HG02588 (cell line): ENCODE results near the gene SORCS1.

Source experiments
- ATAC-seq: cut with Tn5 transposase; IDR thresholded peaks from one replicate; pipeline ENCODE4 v1.9.1; 2021; ENCODE audit warnings: mild to moderate bottlenecking, moderate library complexity; ENCODE audit not compliant: unreplicated experiment

The SORCS1 gene

DNA sequence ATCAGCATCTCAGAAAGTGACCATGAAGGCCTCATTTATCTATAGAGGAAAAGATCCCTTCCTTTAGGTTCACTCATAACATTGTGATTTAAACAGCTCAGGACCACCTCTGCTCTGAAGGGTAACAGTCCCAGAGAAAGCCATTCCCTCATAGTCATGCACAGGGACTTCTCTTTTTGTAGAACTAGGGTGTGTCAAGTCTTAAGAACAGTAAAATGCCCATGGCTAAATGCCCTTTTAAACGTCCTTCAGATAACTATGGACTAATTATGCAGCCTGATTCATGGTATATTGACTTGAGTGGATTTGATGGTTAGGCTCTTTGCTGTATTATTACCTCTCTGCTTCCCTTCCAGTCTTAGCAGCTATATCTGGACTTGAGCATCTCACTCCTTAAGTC lies 337.8 kb downstream of the SORCS1 start:
- no peak for ATAC-seq

DNA sequence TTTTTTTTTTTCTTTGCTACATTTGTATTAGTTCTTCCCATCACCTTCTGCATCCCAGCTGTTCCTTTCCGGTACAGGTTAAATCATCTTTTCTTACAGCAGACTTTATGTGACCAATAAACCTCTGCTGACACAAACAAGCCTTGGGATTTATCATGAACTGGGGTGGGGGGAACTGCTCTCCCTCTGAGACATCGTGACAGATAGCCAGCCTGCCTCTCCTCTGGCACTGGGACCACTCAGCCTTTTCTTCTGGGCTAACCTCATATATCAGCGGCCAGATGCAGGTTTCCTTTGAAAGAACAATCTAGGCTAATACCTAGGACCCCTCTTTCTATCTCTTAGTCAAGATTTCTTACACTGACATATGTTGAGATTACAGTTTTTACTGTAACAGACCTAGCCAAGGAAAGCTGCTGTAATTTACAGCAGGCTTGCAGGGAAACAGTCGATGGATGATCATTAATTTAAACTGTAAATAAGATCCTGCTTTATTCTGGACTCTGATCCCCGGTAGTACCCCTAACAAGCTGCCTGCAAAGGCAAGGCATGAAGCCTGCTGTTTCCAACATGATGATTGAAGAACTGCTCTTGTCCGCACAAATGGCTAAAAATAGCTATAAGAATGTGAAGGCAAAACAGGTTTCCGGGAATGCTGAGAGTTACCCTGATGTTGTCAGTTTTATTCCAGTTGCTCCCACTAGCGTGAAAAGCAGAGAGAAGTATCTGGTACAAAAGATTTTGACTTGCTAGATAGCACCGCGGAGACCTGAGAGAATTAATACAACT lies 338.7 kb downstream of the SORCS1 start:
- ATAC-seq = no peak

DNA sequence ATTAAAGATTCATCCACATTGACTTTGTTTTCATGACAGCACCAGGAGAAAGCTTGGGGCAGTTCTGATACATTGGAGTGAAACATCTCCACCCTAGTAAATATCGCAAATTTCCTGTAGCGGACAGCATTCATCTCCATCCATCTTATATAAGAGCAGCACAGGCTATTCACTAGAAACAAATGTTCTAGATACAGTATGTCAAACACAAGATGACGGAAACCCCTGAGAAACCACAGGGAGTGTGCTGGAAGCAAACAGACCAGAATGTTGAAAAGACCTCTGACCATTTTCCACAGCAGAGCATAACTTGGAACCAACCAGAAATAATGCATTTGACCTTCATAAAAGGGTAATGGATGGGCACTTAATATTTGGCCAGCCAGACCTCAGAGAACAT lies 343.9 kb downstream of the SORCS1 start:
- ATAC-seq = no peak

DNA sequence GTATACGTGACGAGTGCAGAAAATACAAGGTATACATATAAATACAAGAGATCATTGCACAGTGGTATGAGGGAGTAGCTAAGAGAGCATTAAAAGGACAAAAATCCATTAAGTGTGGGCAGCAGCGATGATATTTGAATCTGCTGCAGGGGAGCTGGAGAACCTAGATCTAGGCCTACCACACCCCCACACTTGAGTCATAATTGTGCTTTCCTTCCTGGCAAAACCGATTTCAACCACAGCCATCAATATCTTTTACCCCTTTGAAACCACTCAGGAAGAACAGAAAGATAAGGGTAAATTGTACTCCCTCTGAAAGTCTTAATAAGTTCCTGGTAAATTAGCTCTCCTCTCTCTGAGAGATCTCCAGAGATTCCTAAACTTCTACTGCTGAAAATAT lies 345.0 kb downstream of the SORCS1 start:
- ATAC-seq = no peak

DNA sequence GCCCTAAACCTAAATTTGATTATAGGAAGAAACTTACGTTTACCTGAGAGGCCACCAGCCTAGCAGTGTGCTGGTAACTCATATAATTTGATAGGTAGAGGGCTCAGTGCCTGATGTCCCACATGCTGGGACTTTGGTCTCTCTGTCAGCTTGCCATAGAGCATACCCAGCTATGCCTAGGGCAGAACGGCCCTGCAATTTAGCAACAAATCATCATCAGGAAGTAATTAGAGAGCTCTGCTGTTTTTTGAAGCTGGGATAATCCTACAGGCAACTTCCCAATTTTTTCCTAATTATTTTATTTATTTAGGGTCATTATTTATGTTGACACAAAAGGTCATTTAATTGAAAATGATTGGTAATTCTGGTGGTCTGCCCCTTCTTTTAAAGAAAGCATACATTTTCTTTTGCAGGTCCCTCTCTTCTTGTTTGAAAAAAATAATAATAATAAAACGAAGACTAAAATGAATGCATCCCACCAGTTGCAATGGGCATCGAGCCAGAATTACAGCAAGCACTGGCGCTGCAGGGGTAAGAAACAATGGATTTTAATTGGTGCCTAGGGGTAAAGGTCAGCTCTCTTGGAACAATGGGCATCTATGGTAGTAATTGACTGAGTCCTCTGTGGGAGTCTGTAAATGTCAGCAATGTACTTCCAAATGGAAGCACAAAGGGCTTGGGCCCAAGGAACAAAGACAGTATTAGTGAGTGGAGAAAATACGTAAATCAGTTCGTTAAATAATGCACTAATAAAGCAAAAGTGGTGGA lies 348.0 kb downstream of the SORCS1 start:
- no peak for ATAC-seq

DNA sequence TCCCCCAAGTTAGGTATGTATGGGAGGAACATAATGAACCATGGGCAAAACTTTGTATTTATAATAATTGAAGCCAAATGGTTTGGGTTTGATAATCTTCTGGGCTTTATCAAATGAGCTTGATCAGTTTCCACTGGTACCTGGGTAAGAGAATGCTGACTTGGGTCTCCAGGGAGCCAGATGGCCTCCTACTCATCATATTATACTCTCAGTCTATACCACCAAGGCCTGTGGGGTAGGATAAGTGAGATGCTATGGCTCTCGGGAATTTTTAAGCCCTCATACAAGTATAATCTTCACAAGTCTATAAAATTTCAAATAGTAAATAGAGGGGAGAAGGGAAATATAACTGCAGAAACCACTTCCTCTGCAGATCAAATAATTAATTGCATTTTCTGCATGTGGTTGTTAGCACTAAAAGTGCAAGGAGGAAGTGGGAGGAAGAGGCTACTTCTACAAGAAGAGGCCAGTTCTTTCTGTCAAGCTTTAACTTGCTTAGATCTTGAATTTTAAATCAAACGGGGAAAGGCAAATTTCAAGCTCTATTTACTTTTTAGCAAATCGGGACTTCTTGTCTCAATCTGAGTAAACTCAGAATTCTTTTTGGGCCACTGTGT lies 349.0 kb downstream of the SORCS1 start:
- peak; percentile 56 for ATAC-seq

DNA sequence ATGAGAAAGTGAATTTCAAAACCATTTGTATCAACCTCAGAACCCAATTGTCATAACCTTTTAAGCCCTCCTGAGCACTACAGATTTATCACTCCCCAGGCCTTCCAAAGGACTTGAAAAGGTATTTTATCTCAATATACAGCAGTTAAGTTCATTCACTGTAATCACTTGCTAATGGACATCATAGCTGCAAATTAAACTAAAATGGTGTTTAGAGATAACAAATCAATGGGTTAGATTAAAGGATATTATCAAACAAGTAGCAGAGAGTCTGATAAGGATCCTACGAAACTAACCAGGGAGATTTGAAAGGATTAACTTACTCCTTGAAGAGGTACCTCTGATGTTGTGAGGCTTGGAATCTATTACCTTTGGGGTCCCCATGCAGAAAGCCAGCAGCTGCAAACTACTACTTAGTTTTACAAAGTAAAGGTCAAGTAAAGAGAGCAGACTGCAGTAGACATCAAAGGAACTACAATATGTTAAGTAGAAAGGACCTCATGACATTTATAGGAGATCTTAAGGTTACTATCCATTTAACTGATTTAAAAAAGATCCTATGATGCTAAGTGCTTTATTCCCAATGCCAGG lies 359.4 kb downstream of the SORCS1 start:
- no peak for ATAC-seq

DNA sequence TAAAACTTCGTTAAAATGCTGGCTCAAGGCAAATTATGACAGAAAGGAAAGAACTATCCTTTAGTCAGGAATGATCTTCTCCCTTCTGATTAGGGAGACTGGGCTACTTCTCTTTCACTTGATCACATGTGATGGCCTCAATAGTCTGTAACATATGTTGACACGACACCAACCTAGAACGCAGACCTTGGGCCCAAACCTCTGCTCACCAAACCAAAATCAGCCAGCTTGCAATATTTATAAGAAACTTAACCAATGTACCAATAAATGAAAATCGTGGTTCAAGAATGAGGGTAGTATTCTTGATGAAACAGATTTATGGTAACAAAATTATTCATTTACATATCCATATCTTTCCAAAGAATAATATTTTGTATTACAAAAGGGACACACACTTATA lies 361.6 kb downstream of the SORCS1 start:
- no peak for ATAC-seq

DNA sequence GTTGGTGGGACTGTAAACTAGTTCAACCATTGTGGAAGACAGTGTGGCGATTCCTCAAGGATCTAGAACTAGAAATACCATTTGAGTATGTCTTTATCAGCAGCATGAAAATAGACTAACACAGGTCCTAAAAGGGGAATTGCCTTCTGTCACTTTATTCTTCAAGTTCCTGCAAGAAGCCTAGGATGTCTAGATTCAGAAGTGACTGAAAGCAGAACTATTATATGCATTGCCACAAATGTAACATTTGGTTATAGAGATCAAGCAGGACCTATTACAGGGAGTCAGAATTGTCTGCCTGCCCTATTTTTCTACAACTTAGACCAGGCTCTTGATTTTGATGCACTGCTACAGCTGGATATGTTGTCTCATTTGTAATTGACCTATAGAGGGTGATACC lies 364.7 kb downstream of the SORCS1 start:
- no peak for ATAC-seq

DNA sequence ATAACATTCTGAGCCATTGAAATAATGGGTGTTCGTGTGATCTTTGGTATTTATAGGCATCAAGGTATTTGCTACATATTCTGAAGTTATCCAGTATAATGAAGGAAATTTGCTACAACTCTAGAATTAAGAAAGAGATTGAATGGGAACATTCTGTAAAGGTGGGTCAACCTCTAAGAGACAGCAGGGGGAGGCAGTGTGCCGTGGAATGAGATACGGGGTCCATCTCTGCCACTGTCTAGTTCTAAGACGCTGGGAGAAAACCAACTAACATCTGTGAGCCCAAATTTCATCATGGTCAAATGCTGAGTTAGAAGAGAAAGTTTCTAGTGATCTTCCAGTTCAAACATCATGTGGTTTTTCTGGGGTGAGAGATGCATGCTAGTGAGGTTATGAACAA lies 368.9 kb downstream of the SORCS1 start:
- ATAC-seq = peak; percentile 94

DNA sequence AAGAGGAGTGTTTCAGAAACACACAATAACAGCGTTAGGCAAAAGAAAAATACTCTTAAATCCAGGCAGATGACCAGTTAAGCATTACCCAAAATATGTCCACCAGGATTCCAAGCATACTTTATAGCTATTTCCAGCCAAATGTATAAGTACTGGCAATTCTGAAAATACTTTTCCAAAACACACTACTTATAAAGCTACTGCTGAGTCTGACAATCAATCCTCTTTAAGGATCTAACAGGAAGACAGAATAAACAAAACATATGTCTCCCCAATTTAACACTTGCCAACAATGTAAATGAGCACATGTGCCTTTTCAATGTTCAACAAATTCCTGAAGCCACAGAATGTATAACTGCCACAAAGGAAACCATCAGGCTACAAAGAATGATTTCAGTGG lies 370.9 kb downstream of the SORCS1 start:
- no peak for ATAC-seq

DNA sequence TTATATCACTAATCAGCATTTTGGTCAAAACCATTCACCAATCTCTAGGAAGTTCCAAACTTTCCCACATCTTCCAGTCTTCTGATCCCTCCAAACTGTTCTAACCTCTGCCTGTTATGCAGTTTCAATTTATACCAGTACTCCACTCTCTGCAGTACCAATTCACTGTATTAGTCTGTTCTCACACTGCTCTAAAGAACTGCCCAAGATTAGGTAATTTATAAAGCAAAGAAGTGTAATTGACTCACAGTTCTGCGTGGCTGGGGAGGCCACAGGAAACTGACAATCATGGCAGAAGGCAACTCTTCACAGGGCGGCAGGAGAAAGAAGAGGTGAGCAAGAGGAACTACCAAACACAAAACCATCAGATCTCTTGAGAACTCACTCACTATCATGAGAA lies 374.9 kb downstream of the SORCS1 start:
- ATAC-seq = no peak

DNA sequence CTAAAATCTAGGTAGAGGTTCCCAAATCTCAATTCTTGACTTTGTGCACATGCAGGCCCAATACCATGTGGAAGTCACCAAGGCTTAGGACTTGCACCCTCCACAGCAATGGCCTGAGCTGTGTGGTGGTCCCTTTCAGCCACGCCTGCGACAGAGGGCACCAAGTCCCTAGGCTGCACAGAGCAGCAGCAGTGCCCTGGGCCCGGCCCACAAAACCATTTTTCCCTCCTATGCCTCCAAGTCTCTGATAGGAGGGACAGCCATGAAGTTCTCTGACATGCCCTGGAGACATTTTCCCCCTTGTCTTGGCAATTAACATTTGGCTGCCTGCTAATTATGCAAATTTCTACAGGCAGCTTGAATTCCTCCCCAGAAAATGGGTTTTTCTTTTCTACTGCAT lies 375.5 kb downstream of the SORCS1 start:
- ATAC-seq = no peak

DNA sequence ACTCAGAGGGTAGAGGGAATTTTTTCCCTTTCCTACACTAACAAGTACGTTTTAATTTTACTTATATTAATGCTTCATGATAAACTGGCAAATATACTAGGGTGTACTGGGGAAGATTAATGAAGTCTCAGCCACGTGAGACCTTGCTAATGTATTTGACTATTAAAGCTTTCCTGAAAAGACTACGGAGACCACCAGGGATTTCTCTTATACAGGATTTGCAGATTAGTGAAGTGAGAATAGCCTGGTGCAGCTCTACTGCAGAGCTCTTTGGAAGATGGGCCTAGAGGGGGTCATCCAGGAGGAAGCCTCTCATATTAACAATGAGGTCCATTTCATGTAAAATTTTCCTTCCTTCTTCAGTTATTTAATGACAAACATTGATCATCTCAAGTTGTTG lies 379.0 kb downstream of the SORCS1 start:
- no peak for ATAC-seq

DNA sequence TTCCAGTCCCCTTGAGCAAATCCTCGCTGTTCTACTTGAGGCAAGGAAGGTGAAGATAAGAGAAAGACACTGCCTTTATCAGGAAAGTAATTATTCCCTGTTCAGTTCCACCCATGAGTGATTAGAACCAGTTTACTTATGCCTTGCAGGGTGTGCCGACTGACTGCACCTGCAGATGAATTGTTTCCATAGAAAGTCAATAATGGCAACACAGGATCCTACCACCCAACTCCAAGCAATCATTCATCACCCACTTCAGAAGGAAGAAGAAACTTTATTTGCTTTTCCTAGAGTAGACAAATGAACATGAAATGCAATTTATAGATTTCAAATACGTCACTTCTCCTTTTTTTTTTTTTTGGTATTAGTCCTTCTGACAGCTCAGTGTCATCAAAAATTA lies 383.9 kb downstream of the SORCS1 start:
- no peak for ATAC-seq

DNA sequence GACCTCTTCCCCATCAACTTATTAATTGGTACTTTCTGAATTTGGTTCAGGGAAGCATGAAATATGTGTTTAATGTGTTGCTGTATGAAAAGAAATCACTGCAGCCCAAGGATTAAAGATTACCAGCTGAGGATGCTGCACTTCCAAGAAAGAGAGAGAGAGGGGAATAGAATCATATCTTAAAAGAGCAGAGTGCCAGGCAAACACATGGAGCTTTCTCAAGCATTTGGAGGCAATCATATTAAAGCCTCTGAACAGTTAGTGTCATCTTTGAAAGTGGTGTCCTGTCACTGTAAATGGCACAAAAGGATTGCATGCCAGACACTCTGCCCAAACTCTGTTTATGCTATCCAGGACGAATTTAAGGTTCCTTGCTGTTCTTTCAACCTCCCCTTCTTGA lies 386.7 kb downstream of the SORCS1 start:
- ATAC-seq = no peak

DNA sequence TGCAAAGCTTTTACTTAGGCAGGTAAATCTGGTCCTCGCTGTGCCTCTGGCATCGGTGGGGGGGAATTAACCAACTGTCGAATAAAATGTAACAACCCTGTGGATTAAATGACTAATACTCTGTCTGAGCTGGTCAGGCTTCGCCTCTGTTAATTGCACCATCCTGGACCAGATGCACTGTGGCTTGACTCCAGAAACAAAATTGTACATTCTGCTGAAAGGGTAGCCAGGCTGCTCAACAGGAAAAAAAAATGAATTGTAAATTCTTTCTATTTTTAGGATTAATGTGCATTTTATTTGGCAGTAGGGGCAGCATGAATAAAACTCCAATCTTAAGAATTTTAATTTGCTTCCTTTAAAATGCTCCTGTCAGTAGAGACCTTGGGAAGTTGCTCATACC lies 389.4 kb downstream of the SORCS1 start:
- no peak for ATAC-seq

DNA sequence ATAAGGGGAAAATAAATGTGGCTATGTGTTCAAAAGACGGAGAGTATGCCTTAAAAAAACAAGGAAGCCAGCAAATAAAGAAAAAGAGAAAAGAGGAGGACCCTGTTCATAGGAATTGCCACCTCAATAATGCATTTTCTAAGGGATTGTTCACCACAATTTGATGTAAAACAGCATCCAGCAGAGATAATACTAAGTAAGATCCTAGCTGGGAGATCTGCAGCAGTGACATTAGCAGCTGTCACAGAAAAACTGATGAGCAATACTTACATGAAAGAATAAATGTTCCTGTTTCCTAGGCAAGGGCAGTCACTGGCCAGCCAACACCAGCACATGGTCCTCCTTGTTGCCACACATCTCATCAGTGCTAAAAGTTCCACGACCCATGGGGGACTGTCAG lies 391.5 kb downstream of the SORCS1 start:
- no peak for ATAC-seq

DNA sequence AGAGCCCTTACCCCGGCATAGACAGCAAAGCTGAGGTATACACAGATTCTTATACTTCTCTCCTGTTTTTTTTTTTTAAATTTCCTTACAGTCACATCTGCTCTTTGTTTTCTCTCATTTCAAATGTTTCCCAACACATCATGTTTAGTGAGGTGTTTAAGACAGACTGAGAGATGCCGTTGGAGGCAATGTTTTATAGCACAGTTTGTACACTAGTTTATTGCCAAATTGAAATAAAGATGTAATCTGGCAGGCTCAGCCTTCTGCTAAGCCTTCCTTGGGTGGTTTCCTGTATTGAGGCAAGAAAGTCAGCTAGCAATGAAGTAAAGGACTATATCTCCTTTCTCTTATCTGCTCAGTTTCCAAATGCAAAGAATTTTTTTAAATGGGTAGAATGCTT lies 393.4 kb downstream of the SORCS1 start:
- ATAC-seq = no peak

DNA sequence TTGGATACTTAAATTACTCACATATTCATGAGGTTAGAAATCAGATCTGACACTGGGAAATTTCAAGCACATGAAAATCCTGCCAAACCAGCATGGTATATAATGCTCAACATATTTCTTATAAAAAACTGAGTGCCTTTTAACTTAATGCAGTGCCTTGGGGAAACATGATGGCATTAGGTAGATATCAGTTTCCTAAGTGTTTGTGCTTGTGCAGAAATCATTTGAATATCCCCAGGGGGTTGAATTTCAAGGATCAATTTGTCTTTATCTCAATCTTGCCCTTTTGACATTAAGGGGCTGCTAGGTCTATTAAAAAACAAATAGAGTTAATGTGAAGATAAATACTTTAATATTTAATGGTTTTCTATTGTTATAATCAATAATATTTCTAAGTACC lies 396.3 kb downstream of the SORCS1 start:
- ATAC-seq = no peak

DNA sequence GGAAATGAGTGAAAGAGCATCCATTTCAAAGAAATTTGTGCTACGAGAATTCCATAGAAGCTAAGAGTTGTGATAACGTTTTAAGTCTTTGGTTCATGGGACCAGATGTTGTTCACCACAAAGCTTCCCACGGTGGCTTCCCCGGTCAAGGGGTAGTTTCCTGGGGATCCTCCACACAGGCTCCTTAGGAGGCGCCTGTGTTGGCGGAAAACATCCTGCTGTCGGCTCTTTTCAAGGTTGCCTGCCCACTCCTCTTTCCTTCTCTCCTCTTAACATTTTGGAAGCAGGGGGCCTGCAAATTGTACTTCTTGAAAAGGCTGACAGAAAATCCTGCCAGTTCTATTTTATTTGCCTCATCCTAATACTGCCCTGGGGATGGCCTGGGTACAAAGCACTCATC lies 398.6 kb downstream of the SORCS1 start:
- ATAC-seq = no peak
